Activated naive CD4-positive, alpha-beta T cell treated with anti-CD3 and anti-CD28 coated beads for 36 hours (primary cell): ENCODE results near the gene REXO2. TPM values are rescaled to one million over a fixed set of nuclear protein-coding genes. Genes with fewer than 3 reads are reported as not detected.

ENCODE experiments used
- CTCF ChIA-PET: fragments of 350-600 bp; sonication (Branson Sonifier 250); formaldehyde crosslinking; loops from one replicate; lab custom pipeline; 2021; ENCODE audit warnings: antibody characterized with exemption; lab: Charles Lee
- DNase-seq: peaks from one replicate; pipeline ENCODE4 v3.0.0-alpha.2; 2020
- H3K27ac Mint-ChIP-seq: one replicate; pipeline ENCODE4 v1.8.0; 2021; ENCODE audit warnings: mild to moderate bottlenecking, mixed read lengths
- H3K27me3 Mint-ChIP-seq: one replicate; pipeline ENCODE4 v1.8.0; 2021; ENCODE audit warnings: low read depth, mixed read lengths
- H3K36me3 Mint-ChIP-seq: one replicate; pipeline ENCODE4 v1.8.0; 2021; ENCODE audit warnings: low read depth, mixed read lengths
- H3K4me1 Mint-ChIP-seq: one replicate; pipeline ENCODE4 v1.8.0; 2021; ENCODE audit warnings: low read depth, mixed read lengths
- H3K4me3 Mint-ChIP-seq: one replicate; pipeline ENCODE4 v1.8.0; 2021; ENCODE audit warnings: mild to moderate bottlenecking, moderate library complexity, mixed read lengths
- H3K9me3 Mint-ChIP-seq: one replicate; pipeline ENCODE4 v1.8.0; 2021; ENCODE audit warnings: mixed read lengths
- intact Hi-C: fragments of 100-400 bp; cut with micrococcal nuclease; formaldehyde crosslinking; loops from one replicate; pipeline ENCODE4 v1.15.1; 2023
- total RNA-seq, 2 experiments: library from RNA; stranded (reverse); gene quantifications; one replicate each; pipeline ENCODE4 v1.2.3, GENCODE V29; 2021

REXO2 gene
- total RNA-seq, 2 experiments from 2014 or later, result 51.1 to 51.4 TPM

DNA sequence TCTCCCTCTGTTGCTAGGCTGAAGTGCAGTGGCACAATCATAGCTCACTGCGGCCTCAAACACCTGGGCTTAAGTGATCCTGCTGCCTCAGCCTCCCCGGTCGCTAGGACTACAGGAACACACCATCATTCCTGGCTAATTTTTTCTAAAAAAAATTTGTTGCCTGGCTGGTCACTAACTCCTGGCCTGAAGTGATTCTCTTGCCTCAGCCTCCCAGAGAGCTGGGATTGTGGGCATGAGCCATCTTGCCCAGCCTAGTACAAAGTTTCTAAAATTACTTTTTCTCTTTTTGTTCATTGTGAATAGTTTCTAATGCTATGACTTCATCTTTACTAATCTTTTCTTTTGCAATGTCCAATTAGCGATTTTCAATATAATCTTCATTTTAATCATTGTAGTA, 26.3 kb upstream of the REXO2 start:
- Mint-ChIP-seq H3K27me3 (no peaks in the 10 kb centered on the region), H3K4me1 (peaks cover 4% of the 10 kb centered on the region), H3K27ac (no peak overlapping the region), H3K36me3 (peaks cover 22% of the 10 kb centered on the region), H3K9me3 (no peaks in the 10 kb centered on the region), H3K4me3 (no peak overlapping the region)
- DNase-seq, result no peak
- CTCF ChIA-PET, result interaction anchor here (1.6 kb wide), 1 partner anchor 65 kb away, joined by 3 read pairs; no protein-coding TSS in a partner anchor
- intact Hi-C loops, result no loop called here

- Mint-ChIP-seq H3K27ac (no peak overlapping the region), H3K4me1 (peaks cover 4% of the 10 kb centered on the region), H3K27me3 (no peaks in the 10 kb centered on the region), H3K9me3 (no peaks in the 10 kb centered on the region), H3K4me3 (no peak overlapping the region), H3K36me3 (peaks cover 20% of the 10 kb centered on the region)
- intact Hi-C loops, result no loop called here
- CTCF ChIA-PET, result no interaction called here
- DNase-seq, result no peak
Measured at GRCh38 chr11:114413958-114414357, 25.3 kb upstream of the REXO2 start.

DNA sequence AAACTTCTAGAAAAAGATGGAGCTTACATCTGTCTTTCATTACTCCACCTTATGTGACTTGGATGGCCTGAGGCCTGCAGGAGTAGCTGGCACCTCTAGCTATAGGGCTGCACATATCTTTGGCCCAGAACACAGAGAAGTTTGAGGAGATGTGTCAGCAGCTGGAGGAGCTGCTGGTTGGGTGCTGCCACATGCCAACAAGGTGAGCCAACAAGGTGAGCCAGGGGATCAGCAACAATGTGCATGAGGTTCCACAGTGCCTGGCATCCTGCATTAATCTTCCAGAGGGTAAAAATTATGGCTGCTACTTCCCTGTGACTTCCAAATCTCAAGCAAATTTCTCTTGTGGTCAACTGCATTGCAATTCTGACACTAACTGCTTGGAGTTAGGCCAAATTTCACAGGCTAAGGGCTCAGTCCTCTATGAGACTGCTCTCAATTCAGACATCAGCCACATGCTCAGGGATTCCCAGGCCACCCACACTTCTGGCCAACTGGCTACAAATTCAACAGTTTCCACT, 22.8 kb upstream of the REXO2 start:
- Mint-ChIP-seq H3K4me1 (peaks cover under 1% of the 10 kb centered on the region), H3K36me3 (peaks cover 15% of the 10 kb centered on the region), H3K27ac (no peak overlapping the region), H3K27me3 (no peaks in the 10 kb centered on the region), H3K4me3 (no peak overlapping the region), H3K9me3 (no peaks in the 10 kb centered on the region)
- no peak for DNase-seq
- intact Hi-C loops, result no loop called here
- CTCF ChIA-PET, result no interaction called here

DNA sequence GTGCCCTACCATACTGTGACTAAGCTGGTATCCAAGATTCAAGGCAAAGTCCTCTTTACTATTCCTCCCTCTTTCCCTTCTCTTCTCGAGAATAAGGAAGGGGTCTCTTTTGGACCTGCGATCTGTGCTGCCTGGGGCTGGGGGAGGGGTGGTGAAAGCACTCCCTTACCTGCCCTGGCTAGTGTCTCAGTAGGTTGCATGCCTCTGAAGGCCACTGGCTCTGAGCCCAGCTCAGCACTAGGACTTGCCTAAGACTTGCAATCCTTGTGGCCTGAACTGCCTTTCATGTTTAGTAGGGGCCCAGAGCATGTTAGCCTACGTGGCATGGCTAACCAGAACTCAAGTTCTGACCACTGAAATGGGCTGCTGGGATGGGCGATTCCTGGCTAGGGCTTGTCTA, 13.0 kb upstream of the REXO2 start:
- H3K4me1 Mint-ChIP-seq, result peaks cover 2% of the 10 kb centered on the region
- no peak overlapping the region for H3K4me3 Mint-ChIP-seq
- no peak for DNase-seq
- H3K36me3 Mint-ChIP-seq, result peaks cover 13% of the 10 kb centered on the region
- H3K9me3 Mint-ChIP-seq, result peaks cover 5% of the 10 kb centered on the region
- H3K27me3 Mint-ChIP-seq, result no peaks in the 10 kb centered on the region
- CTCF ChIA-PET, result no interaction called here
- intact Hi-C loops, result no loop called here
- no peak overlapping the region for H3K27ac Mint-ChIP-seq

GRCh38 chr11:114430290-114430689, 9.0 kb upstream of the REXO2 start:
- Mint-ChIP-seq H3K36me3 (peaks cover 2% of the 10 kb centered on the region), H3K27me3 (no peaks in the 10 kb centered on the region), H3K4me3 (no peak overlapping the region), H3K9me3 (no peaks in the 10 kb centered on the region), H3K4me1 (peaks cover 2% of the 10 kb centered on the region), H3K27ac (no peak overlapping the region)
- no peak for DNase-seq
- CTCF ChIA-PET, result no interaction called here
- intact Hi-C loops, result no loop called here

GRCh38 chr11:114432893-114433292, 6.4 kb upstream of the REXO2 start:
- Mint-ChIP-seq H3K4me3 (no peak overlapping the region), H3K27me3 (no peaks in the 10 kb centered on the region), H3K9me3 (no peaks in the 10 kb centered on the region), H3K4me1 (peaks cover 2% of the 10 kb centered on the region), H3K27ac (no peak overlapping the region), H3K36me3 (no peaks in the 10 kb centered on the region)
- intact Hi-C loops, result no loop called here
- no peak for DNase-seq
- CTCF ChIA-PET, result no interaction called here

- no peaks in the 10 kb centered on the region for H3K36me3 Mint-ChIP-seq
- H3K4me1 Mint-ChIP-seq, result peaks cover 2% of the 10 kb centered on the region
- no peaks in the 10 kb centered on the region for H3K27me3 Mint-ChIP-seq
- no peak overlapping the region for H3K27ac Mint-ChIP-seq
- CTCF ChIA-PET, result no interaction called here
- intact Hi-C loops, result no loop called here
- no peak overlapping the region for H3K4me3 Mint-ChIP-seq
- DNase-seq, result no peak
- H3K9me3 Mint-ChIP-seq, result no peaks in the 10 kb centered on the region
Measured at GRCh38 chr11:114433376-114433775, 5.9 kb upstream of the REXO2 start.

DNA sequence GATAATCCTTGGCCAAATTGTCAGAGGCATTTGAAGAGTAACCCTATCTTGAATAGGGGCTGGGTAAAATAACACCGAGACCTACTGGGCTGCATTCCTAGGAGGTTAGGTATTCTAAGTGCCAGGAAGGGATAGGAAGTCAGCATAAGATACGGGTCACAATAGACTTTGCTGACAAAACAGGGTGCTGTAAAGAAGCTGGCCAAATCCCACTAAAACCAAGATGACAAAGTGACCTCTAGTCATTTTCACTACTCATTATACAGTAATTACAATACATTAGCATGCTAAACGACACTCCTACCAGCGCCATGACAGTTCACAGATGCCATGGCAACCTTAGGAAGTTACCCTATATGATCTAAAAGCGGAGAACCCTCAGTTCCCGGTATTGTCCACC, 964 bp upstream of the REXO2 start:
- H3K4me1 Mint-ChIP-seq, result peaks cover 23% of the 10 kb centered on the region
- CTCF ChIA-PET, result interaction anchor here (0.6 kb wide), 1 partner anchor 17 kb away, joined by 3 read pairs; no protein-coding TSS in a partner anchor
- no peak overlapping the region for H3K4me3 Mint-ChIP-seq
- intact Hi-C loops, result loop anchor here (2.0 kb wide), 2 partner anchors 98 to 564 kb away; partner anchors contain the start of gene USP28
- H3K27ac Mint-ChIP-seq, result no peak overlapping the region
- peaks cover 5% of the 10 kb centered on the region for H3K36me3 Mint-ChIP-seq
- H3K9me3 Mint-ChIP-seq, result no peaks in the 10 kb centered on the region
- no peaks in the 10 kb centered on the region for H3K27me3 Mint-ChIP-seq
- no peak for DNase-seq

- no peaks in the 10 kb centered on the region for H3K9me3 Mint-ChIP-seq
- H3K27me3 Mint-ChIP-seq, result no peaks in the 10 kb centered on the region
- intact Hi-C loops, result loop anchor here (5.0 to 10.0 kb wide), 3 partner anchors 65 to 385 kb away; partner anchors contain the start of gene ZBTB16
- H3K4me3 Mint-ChIP-seq, result peak overlapping the region; percentile 94
- CTCF ChIA-PET, result interaction anchor here (0.6 to 1.2 kb wide), 2 partner anchors 11 to 42 kb away, joined by 3 read pairs; no protein-coding TSS in a partner anchor
- no peak for DNase-seq
- H3K27ac Mint-ChIP-seq, result peak overlapping the region; percentile 82
- H3K4me1 Mint-ChIP-seq, result peaks cover 23% of the 10 kb centered on the region
- H3K36me3 Mint-ChIP-seq, result peaks cover 13% of the 10 kb centered on the region
Measured at GRCh38 chr11:114440121-114440860, 1.0 kb downstream of the REXO2 start.

DNA sequence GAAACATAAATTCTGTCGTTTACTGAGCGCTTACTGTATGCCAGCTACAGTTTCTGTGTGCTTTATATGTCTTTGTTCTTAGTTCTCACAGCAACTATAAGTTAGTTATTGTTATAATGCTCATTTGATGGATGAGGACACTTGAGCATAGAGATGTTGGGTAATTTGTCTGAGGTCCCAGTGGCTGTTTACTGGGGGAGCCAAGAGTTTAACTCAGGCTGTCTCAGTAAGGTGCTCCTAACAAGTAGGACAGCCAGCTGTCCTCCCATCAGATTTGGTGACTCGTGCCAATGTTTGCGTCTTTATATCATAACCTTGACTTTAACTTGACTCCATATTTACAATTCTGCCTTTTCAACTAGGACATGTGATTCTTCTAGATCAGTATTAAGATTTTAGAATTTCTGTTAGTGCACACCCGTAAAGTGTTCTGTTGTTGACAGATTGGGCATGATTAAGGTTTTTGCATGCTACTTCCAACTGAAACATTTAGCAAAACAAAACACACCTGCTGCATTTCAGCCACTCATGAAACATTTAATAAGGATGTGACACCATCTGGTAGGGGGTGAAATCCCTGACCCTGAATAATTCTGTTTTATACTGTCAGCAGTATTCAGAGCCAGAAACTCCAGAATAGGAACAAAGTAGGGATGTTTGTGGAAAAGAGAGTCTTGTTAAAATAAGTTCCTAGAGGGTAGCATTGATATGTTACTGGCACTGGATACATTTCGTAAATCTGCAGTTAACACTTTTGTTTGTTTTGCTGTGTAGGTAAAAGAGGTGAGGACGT, 1.9 kb downstream of the REXO2 start:
- CTCF ChIA-PET, result no interaction called here
- Mint-ChIP-seq H3K36me3 (peaks cover 16% of the 10 kb centered on the region), H3K4me3 (no peak overlapping the region), H3K4me1 (peaks cover 23% of the 10 kb centered on the region), H3K27ac (no peak overlapping the region), H3K27me3 (no peaks in the 10 kb centered on the region), H3K9me3 (no peaks in the 10 kb centered on the region)
- DNase-seq, result no peak
- intact Hi-C loops, result loop anchor here (5.0 to 10.0 kb wide), 3 partner anchors 64 to 386 kb away; partner anchors contain the start of gene ZBTB16

- no peak overlapping the region for H3K4me3 Mint-ChIP-seq
- peaks cover 23% of the 10 kb centered on the region for H3K4me1 Mint-ChIP-seq
- no peak overlapping the region for H3K27ac Mint-ChIP-seq
- no peak for DNase-seq
- CTCF ChIA-PET, result interaction anchor here (0.6 kb wide), 1 partner anchor 118 kb away, joined by 4 read pairs; no protein-coding TSS in a partner anchor
- H3K27me3 Mint-ChIP-seq, result no peaks in the 10 kb centered on the region
- peaks cover 21% of the 10 kb centered on the region for H3K36me3 Mint-ChIP-seq
- intact Hi-C loops, result loop anchor here (5.0 to 10.0 kb wide), 3 partner anchors 63 to 387 kb away; partner anchors contain the start of gene ZBTB16
- no peaks in the 10 kb centered on the region for H3K9me3 Mint-ChIP-seq
Measured at GRCh38 chr11:114441921-114442320, 2.7 kb downstream of the REXO2 start.

- no peaks in the 10 kb centered on the region for H3K27me3 Mint-ChIP-seq
- no peak overlapping the region for H3K27ac Mint-ChIP-seq
- no peak overlapping the region for H3K4me3 Mint-ChIP-seq
- H3K9me3 Mint-ChIP-seq, result no peaks in the 10 kb centered on the region
- CTCF ChIA-PET, result interaction anchor here (0.6 kb wide), 1 partner anchor 119 kb away, joined by 4 read pairs; no protein-coding TSS in a partner anchor
- H3K36me3 Mint-ChIP-seq, result peaks cover 27% of the 10 kb centered on the region
- peaks cover 23% of the 10 kb centered on the region for H3K4me1 Mint-ChIP-seq
- DNase-seq, result no peak
- intact Hi-C loops, result loop anchor here (5.0 to 10.0 kb wide), 3 partner anchors 62 to 388 kb away; partner anchors contain the start of gene ZBTB16
Measured at GRCh38 chr11:114442536-114442935, 3.3 kb downstream of the REXO2 start.
